Liver (tissue), 9 donors: ENCODE measurements around the gene CCR3. TPM values are rescaled to one million over a fixed set of nuclear protein-coding genes. Genes with fewer than 3 reads are reported as not detected.

Source experiments
- DNase-seq: peaks from one replicate; pipeline ENCODE4 v3.0.0-alpha.2; 2017; ENCODE audit warnings: low spot score
- H3K27ac ChIP-seq, 2 donors: one replicate each; pipeline ENCODE4 v1.7.0; 2013; ENCODE audit warnings: inconsistent platforms in 2 of 2, low read length in 2 of 2, control low read depth in 1 of 2, low read depth in 1 of 2, mild to moderate bottlenecking in 1 of 2
- H3K27me3 ChIP-seq, 4 donors: one replicate each; pipeline versions ENCODE4 v1.6.1 to v1.7.0; 2013; ENCODE audit warnings: low read length in 3 of 4, inconsistent platforms in 1 of 4, mild to moderate bottlenecking in 1 of 4, moderate library complexity in 1 of 4; ENCODE audit not compliant: control insufficient read depth in 4 of 4, insufficient read depth in 4 of 4
- H3K36me3 ChIP-seq, 4 donors: one replicate each; pipeline versions ENCODE4 v1.6.1 to v1.7.0; 2013; ENCODE audit warnings: low read length in 3 of 4, mild to moderate bottlenecking in 3 of 4, low read depth in 1 of 4, moderate library complexity in 1 of 4; ENCODE audit not compliant: control insufficient read depth in 4 of 4, insufficient read depth in 3 of 4
- H3K4me1 ChIP-seq, 4 donors: one replicate each; pipeline versions ENCODE4 v1.6.1 to v1.7.0; 2013; ENCODE audit warnings: low read length in 3 of 4, mild to moderate bottlenecking in 3 of 4, moderate library complexity in 1 of 4; ENCODE audit not compliant: control insufficient read depth in 4 of 4, insufficient read depth in 4 of 4
- H3K4me3 ChIP-seq, 3 donors: one replicate each; pipeline versions ENCODE4 v1.6.1 to v1.7.0; 2013; ENCODE audit warnings: low read length in 3 of 3, control low read depth in 1 of 3, low read depth in 1 of 3, mild to moderate bottlenecking in 1 of 3
- H3K9ac ChIP-seq, 2 donors: one replicate each; pipeline ENCODE4 v1.7.0; 2013; ENCODE audit warnings: low read length in 2 of 2, mild to moderate bottlenecking in 2 of 2, moderate library complexity in 2 of 2, control low read depth in 1 of 2, low read depth in 1 of 2
- H3K9me3 ChIP-seq, 4 donors: one replicate each; pipeline versions ENCODE4 v1.6.1 to v1.7.0; 2013; ENCODE audit warnings: low read length in 3 of 4; ENCODE audit not compliant: control insufficient read depth in 4 of 4
- EGR1 ChIP-seq, 2 donors: IDR thresholded peaks; 2 replicates each; pipeline ENCODE4 v1.6.1; 2016 to 2018; ENCODE audit warnings: antibody characterized with exemption in 2 of 2, low read depth in 2 of 2
- FOXA2 ChIP-seq: IDR thresholded peaks from 2 replicates; pipeline ENCODE4 v1.6.1; 2016; ENCODE audit warnings: antibody characterized with exemption
- GABPA ChIP-seq, 2 donors: IDR thresholded peaks in 1 of 2; conservative IDR thresholded peaks in 1 of 2; 2 replicates each; pipeline ENCODE4 v1.6.1; 2016; ENCODE audit warnings: antibody characterized with exemption in 2 of 2, mild to moderate bottlenecking in 1 of 2, moderate library complexity in 1 of 2
- HNF4G ChIP-seq: IDR thresholded peaks from 2 replicates; pipeline ENCODE4 v1.6.1; 2016; ENCODE audit warnings: antibody characterized with exemption
- JUND ChIP-seq, 2 donors: IDR thresholded peaks; 2 replicates each; pipeline ENCODE4 v1.6.1; 2016; ENCODE audit warnings: antibody characterized with exemption in 2 of 2
- NR2F2 ChIP-seq: IDR thresholded peaks from 2 replicates; pipeline ENCODE4 v1.6.1; 2016; ENCODE audit warnings: antibody characterized with exemption
- RAD21 ChIP-seq, 2 donors: IDR thresholded peaks; 2 replicates each; pipeline ENCODE4 v1.6.1; 2016; ENCODE audit warnings: antibody characterized with exemption in 2 of 2, mild to moderate bottlenecking in 2 of 2
- RXRA ChIP-seq, 2 donors: IDR thresholded peaks; 2 replicates each; pipeline ENCODE4 v1.6.1; 2017 to 2018; ENCODE audit warnings: antibody characterized with exemption in 2 of 2, mild to moderate bottlenecking in 1 of 2
- SP1 ChIP-seq: IDR thresholded peaks from 2 replicates; pipeline ENCODE4 v1.6.1; 2018; ENCODE audit warnings: antibody characterized with exemption, mild to moderate bottlenecking
- TAF1 ChIP-seq: conservative IDR thresholded peaks from 2 replicates; pipeline ENCODE4 v1.6.1; 2016; ENCODE audit warnings: antibody characterized with exemption, mild to moderate bottlenecking
- YY1 ChIP-seq: IDR thresholded peaks from 2 replicates; pipeline ENCODE4 v1.6.1; 2016; ENCODE audit warnings: antibody characterized with exemption, mild to moderate bottlenecking
- WGBS: extraction: QIAGEN DNeasy Blood & Tissue Kit; methylation state at CpG from one replicate; pipeline ENCODE4 v1.1.7; 2013; 5-methylcytosine and 5-hydroxymethylcytosine counted together
- polyA plus RNA-seq, 2 donors: library from polyadenylated mRNA; stranded (reverse) in 1 of 2; unstranded in 1 of 2; fragments of 200-250 nt in 1 of 2; fragments of >200 nt in 1 of 2; fragmentation: Nextera tagmentation in 1 of 2; extraction: Ambion mirVana in 1 of 2; gene quantifications; one replicate each; pipeline versions ENCODE4 v1.2.1 to v1.2.3, GENCODE V29; 2013 to 2015
- total RNA-seq, 2 donors: library from RNA; depleted of rRNA; stranded (reverse); fragments of >200 nt; gene quantifications; one replicate each; pipeline ENCODE4 v1.2.3, GENCODE V29; 2014
- TF ChIP-seq, protein P1 (sequence below): IDR thresholded peaks from 2 replicates; pipeline ENCODE4 v1.6.1; 2016; ENCODE audit warnings: antibody characterized with exemption, mild to moderate bottlenecking
- TF ChIP-seq, protein P2 (sequence below): IDR thresholded peaks from 2 replicates; pipeline ENCODE4 v1.6.1; 2016; ENCODE audit warnings: antibody characterized with exemption
- TF ChIP-seq, protein P3 (sequence below): fragments of 150-350 bp; IDR thresholded peaks from 2 replicates; pipeline ENCODE4 v1.5.1; 2017; ENCODE audit warnings: improper control_type of control experiment, low read depth, low read length; ENCODE audit not compliant: missing input control
- TF ChIP-seq, protein P4 (sequence below): IDR thresholded peaks from 2 replicates; pipeline ENCODE4 v1.6.1; 2016; ENCODE audit warnings: antibody characterized with exemption
- TF ChIP-seq, protein P5 (sequence below): IDR thresholded peaks from 2 replicates; pipeline ENCODE4 v1.6.1; 2016; ENCODE audit warnings: antibody characterized with exemption
- donor health status: healthy.
- donor health status: healthy.
- donor health status: healthy.
- donor health status: healthy.
- donor health status: healthy.

Gene CCR3
- total and polyA plus RNA-seq, 4 donors, result 0.05 to 0.13 TPM; not detected in 2

DNA sequence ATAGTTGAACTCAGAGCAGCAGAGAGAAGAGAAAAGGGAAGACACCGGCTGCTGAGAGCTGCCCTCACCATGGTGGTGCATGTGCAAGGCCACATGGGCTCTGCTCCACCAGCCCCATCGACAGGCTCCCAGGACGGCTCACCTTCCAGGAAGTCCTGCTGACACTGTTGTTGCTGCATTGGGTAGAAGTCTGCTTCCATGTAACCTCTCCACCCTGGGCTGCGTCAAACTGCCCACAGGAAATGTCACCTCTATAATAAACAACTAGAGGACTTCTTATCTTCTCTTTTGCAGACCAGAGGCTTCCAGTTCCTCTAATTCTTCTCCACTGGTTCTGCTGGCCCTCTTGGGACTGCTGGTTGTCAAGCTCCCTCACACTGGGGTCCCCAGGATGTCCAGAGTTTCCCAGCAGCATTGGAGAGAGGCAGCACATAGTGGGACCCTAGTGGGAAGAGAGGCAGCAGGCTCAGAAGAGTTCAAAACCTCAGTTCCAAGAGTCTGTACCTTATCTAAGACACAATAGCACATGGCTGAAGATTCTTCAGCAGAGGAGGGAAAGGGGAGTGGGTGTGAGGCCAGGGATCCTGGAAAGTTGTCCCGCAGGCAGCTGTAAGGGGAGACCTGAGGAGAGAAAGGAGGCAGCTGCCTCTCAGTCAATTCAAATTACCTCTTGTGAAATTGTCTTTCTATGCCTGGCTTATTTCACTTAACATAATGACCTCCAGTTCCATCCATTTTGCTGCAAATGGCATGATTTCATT, 5.8 kb upstream of the CCR3 start (continued):
- TF ChIP-seq, protein P1, sequence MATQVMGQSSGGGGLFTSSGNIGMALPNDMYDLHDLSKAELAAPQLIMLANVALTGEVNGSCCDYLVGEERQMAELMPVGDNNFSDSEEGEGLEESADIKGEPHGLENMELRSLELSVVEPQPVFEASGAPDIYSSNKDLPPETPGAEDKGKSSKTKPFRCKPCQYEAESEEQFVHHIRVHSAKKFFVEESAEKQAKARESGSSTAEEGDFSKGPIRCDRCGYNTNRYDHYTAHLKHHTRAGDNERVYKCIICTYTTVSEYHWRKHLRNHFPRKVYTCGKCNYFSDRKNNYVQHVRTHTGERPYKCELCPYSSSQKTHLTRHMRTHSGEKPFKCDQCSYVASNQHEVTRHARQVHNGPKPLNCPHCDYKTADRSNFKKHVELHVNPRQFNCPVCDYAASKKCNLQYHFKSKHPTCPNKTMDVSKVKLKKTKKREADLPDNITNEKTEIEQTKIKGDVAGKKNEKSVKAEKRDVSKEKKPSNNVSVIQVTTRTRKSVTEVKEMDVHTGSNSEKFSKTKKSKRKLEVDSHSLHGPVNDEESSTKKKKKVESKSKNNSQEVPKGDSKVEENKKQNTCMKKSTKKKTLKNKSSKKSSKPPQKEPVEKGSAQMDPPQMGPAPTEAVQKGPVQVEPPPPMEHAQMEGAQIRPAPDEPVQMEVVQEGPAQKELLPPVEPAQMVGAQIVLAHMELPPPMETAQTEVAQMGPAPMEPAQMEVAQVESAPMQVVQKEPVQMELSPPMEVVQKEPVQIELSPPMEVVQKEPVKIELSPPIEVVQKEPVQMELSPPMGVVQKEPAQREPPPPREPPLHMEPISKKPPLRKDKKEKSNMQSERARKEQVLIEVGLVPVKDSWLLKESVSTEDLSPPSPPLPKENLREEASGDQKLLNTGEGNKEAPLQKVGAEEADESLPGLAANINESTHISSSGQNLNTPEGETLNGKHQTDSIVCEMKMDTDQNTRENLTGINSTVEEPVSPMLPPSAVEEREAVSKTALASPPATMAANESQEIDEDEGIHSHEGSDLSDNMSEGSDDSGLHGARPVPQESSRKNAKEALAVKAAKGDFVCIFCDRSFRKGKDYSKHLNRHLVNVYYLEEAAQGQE, result no peak
- TF ChIP-seq, protein P2, sequence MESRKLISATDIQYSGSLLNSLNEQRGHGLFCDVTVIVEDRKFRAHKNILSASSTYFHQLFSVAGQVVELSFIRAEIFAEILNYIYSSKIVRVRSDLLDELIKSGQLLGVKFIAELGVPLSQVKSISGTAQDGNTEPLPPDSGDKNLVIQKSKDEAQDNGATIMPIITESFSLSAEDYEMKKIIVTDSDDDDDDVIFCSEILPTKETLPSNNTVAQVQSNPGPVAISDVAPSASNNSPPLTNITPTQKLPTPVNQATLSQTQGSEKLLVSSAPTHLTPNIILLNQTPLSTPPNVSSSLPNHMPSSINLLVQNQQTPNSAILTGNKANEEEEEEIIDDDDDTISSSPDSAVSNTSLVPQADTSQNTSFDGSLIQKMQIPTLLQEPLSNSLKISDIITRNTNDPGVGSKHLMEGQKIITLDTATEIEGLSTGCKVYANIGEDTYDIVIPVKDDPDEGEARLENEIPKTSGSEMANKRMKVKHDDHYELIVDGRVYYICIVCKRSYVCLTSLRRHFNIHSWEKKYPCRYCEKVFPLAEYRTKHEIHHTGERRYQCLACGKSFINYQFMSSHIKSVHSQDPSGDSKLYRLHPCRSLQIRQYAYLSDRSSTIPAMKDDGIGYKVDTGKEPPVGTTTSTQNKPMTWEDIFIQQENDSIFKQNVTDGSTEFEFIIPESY, result no peak
- TF ChIP-seq RXRA (IDR thresholded peaks at IDR 0.05) (no peak), TAF1 (no peak)

DNA sequence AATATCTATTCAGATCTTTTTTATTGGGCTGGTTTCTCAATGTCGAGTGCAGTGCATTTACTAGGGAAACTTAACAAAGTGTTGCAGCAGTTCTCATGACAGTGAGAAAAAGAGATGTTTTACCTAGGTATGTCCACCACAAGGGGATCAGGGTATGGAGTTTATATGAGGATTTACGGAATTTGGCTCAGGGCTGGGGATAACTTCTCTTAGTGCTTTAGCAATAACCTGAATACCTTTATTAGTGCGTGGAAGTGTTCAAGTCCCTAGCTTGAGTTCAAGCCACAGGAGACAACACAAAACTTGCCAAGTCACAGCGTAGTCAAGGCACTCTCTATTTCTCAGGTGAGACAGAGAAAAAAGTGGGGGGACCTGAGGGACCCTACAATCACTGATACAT, 3.9 kb upstream of the CCR3 start:
- H3K4me1 ChIP-seq, result no peaks in the 10 kb centered on the region
- H3K9ac ChIP-seq, result no peak overlapping the region
- no peak overlapping the region for H3K4me3 ChIP-seq
- TF ChIP-seq RAD21 (IDR thresholded peaks at IDR 0.05) (no peak), GABPA (IDR thresholded peaks at IDR 0.05 in 1 of 2, conservative IDR thresholded peaks at IDR 0.05 in 1 of 2) (no peak)
- TF ChIP-seq, protein P3, sequence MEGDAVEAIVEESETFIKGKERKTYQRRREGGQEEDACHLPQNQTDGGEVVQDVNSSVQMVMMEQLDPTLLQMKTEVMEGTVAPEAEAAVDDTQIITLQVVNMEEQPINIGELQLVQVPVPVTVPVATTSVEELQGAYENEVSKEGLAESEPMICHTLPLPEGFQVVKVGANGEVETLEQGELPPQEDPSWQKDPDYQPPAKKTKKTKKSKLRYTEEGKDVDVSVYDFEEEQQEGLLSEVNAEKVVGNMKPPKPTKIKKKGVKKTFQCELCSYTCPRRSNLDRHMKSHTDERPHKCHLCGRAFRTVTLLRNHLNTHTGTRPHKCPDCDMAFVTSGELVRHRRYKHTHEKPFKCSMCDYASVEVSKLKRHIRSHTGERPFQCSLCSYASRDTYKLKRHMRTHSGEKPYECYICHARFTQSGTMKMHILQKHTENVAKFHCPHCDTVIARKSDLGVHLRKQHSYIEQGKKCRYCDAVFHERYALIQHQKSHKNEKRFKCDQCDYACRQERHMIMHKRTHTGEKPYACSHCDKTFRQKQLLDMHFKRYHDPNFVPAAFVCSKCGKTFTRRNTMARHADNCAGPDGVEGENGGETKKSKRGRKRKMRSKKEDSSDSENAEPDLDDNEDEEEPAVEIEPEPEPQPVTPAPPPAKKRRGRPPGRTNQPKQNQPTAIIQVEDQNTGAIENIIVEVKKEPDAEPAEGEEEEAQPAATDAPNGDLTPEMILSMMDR, result no peak
- TF ChIP-seq, protein P4, sequence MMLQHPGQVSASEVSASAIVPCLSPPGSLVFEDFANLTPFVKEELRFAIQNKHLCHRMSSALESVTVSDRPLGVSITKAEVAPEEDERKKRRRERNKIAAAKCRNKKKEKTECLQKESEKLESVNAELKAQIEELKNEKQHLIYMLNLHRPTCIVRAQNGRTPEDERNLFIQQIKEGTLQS, result no peak
- no peaks in the 10 kb centered on the region for H3K9me3 ChIP-seq
- 67% methylated on average over 4 of the region's 4 CpGs for WGBS
- H3K27me3 ChIP-seq, result no peaks in the 10 kb centered on the region
- DNase-seq, result no peak
- H3K27ac ChIP-seq, result no peak overlapping the region
- H3K36me3 ChIP-seq, result no peaks in the 10 kb centered on the region

DNA sequence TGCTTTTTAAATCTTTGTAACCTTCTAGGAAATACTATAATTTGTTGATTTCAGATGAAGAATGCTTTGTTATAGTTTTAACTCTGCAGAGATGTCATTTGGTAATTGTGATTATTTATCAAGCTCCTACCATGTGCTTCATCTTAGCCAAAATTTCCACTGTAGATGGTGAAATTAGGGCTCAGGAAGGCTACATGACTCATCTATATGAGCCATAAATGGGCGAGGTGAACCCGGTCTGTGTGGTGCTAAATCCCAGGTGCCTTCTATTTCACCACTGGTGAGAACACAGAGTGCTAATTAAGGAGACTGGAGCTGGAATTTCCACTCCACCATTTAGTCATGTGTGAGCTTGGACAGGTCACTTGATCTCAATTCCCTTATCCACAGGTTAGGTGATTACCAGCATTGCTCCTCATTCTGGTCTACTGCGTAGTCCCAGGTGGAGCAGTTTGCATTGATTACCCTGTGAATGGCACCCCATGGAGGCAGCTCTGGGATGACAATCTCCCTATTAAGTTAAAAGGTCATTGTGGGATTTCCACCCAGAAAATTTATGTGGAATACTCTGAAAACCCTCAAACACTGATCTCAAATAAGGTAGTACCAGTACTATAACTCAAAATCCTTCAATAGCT, 2.8 kb upstream of the CCR3 start:
- no peak for DNase-seq
- H3K36me3 ChIP-seq, result no peaks in the 10 kb centered on the region
- no peak overlapping the region for H3K4me3 ChIP-seq
- no peaks in the 10 kb centered on the region for H3K9me3 ChIP-seq
- H3K27me3 ChIP-seq, result no peaks in the 10 kb centered on the region
- no peak overlapping the region for H3K9ac ChIP-seq
- H3K27ac ChIP-seq, result no peak overlapping the region
- WGBS, result 77% methylated on average over 3 of the region's 3 CpGs
- no peaks in the 10 kb centered on the region for H3K4me1 ChIP-seq
- TF ChIP-seq GABPA (IDR thresholded peaks at IDR 0.05 in 1 of 2, conservative IDR thresholded peaks at IDR 0.05 in 1 of 2) (no peak), NR2F2 (no peak), YY1 (no peak), RAD21 (IDR thresholded peaks at IDR 0.05) (no peak), SP1 (no peak), RXRA (IDR thresholded peaks at IDR 0.05) (no peak), EGR1 (IDR thresholded peaks at IDR 0.05; ENCODE audit: low read depth in 2 of 2) (no peak), JUND (IDR thresholded peaks at IDR 0.05) (no peak), HNF4G (no peak), FOXA2 (no peak)
- TF ChIP-seq, protein P5, sequence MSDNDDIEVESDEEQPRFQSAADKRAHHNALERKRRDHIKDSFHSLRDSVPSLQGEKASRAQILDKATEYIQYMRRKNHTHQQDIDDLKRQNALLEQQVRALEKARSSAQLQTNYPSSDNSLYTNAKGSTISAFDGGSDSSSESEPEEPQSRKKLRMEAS, result no peak
- TF ChIP-seq, protein P1, result no peak
